CD4-positive, alpha-beta memory T cell (primary cell): Measurements from ENCODE around the gene GMDS. TPM values are rescaled to one million over a fixed set of nuclear protein-coding genes. Genes with fewer than 3 reads are reported as not detected.
"Not testable (repeated sequence)": the region's sequence is repeated elsewhere in the genome, so short reads cannot be mapped to it uniquely, and the experiment has no call there.

Experiments
- CTCF ChIA-PET: fragments of 350-600 bp; sonication (Branson Sonifier 250); formaldehyde crosslinking; loops from one replicate; lab custom pipeline; 2021; ENCODE audit warnings: inconsistent platforms; ENCODE audit not compliant: partially characterized antibody; lab: Charles Lee
- POLR2A ChIA-PET: fragments of 350-600 bp; sonication (Branson Sonifier 250); formaldehyde crosslinking; loops from one replicate; lab custom pipeline; 2021; ENCODE audit not compliant: partially characterized antibody; lab: Charles Lee
- DNase-seq, 5 donors: peaks; one replicate each; pipeline versions ENCODE4 v3.0.0 to v3.0.0-alpha.2; 2020 to 2022; ENCODE audit warnings: mixed read lengths in 1 of 5
- H3K27ac ChIP-seq: one replicate; pipeline ENCODE4 v1.7.0; 2013; ENCODE audit warnings: low read depth, low read length
- H3K27me3 ChIP-seq: 2 replicates; pipeline ENCODE4 v1.7.0; 2013; ENCODE audit warnings: mild to moderate bottlenecking, low read length, moderate library complexity; ENCODE audit not compliant: insufficient read depth
- H3K36me3 ChIP-seq: 2 replicates; pipeline ENCODE4 v1.7.0; 2013; ENCODE audit warnings: mild to moderate bottlenecking, low read length, moderate library complexity; ENCODE audit not compliant: insufficient read depth
- H3K4me1 ChIP-seq: 2 replicates; pipeline ENCODE4 v1.7.0; 2013; ENCODE audit warnings: mild to moderate bottlenecking, low read length, moderate library complexity; ENCODE audit not compliant: insufficient read depth
- H3K4me3 ChIP-seq, 2 donors: one replicate each; pipeline ENCODE4 v1.7.0; 2013; ENCODE audit warnings: low read length in 2 of 2, mild to moderate bottlenecking in 1 of 2
- H3K9me3 ChIP-seq, 2 donors: one replicate each; pipeline ENCODE4 v1.7.0; 2013; ENCODE audit warnings: low read length in 2 of 2, control low read depth in 1 of 2; ENCODE audit not compliant: control insufficient read depth in 1 of 2
- H3K27ac Mint-ChIP-seq, 7 donors: one replicate each; pipeline ENCODE4 v1.8.0; 2020 to 2021; ENCODE audit warnings: mixed read lengths in 7 of 7, mild to moderate bottlenecking in 6 of 7, inconsistent platforms in 3 of 7, moderate library complexity in 3 of 7
- H3K27me3 Mint-ChIP-seq, 2 donors: one replicate each; pipeline ENCODE4 v1.8.0; 2020 to 2021; ENCODE audit warnings: mixed read lengths in 2 of 2
- H3K36me3 Mint-ChIP-seq, 2 donors: one replicate each; pipeline ENCODE4 v1.8.0; 2020 to 2021; ENCODE audit warnings: mixed read lengths in 2 of 2, inconsistent platforms in 1 of 2, mild to moderate bottlenecking in 1 of 2
- H3K4me1 Mint-ChIP-seq, 4 donors: one replicate each; pipeline ENCODE4 v1.8.0; 2020 to 2021; ENCODE audit warnings: mixed read lengths in 4 of 4, mild to moderate bottlenecking in 1 of 4
- H3K4me3 Mint-ChIP-seq, 8 donors: one replicate each; pipeline ENCODE4 v1.8.0; 2020 to 2021; ENCODE audit warnings: mixed read lengths in 8 of 8, mild to moderate bottlenecking in 7 of 8, moderate library complexity in 6 of 8, inconsistent platforms in 3 of 8
- H3K9me3 Mint-ChIP-seq, 8 donors: one replicate each; pipeline ENCODE4 v1.8.0; 2020 to 2021; ENCODE audit warnings: mixed read lengths in 8 of 8, mild to moderate bottlenecking in 5 of 8, inconsistent platforms in 3 of 8, moderate library complexity in 1 of 8
- intact Hi-C: fragments of 100-400 bp; cut with micrococcal nuclease; formaldehyde crosslinking; loops from one replicate; pipeline ENCODE4 v1.15.1; 2023
- polyA plus RNA-seq, 2 donors: library from polyadenylated mRNA; unstranded; fragments of 300-500 nt; fragmentation: Illumina TruSeq; gene quantifications; one replicate each; pipeline ENCODE4 v1.2.3, GENCODE V29; 2021
- total RNA-seq, 2 experiments: library from RNA; stranded (reverse); gene quantifications; one replicate each; pipeline ENCODE4 v1.2.3, GENCODE V29; 2021

Gene GMDS
- total and polyA plus RNA-seq, 4 experiments from 2014 or later: 12.1 to 24.0 (median 15.2) TPM

DNA sequence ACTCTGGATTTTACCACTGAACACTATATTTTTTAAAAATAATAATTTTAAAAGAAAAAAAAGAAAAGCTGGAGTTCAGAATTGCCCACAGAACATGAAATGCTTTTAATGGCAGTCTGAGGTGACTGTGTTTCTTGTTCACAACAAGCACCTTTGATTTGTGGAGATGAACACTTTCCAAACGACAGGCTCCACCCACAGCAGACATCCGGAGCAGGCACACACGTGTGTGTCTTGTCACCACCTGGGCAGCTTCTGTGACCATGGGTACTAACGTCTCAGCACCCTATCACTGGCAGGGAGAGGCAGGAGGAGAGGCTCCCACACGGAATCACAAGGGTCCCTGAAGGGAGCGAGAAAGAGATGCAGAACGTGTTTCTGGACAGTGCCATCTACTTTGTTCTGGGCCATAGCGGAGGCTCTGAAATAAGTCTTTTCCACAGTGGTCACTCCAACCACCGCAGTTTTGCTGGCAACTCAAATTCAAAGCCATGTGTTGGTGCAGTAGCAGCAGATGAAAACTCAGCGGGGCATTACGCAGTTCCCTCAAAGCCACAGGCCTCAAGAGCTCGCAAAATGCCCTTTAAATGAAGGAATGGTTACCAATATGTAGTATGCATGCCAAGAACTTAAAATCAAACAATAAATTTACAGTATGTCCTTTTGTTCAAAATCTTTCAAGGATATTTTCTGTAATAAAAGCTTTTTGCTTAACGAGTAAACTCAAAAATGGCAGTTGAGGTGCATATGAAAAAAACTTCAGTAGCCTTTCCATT is 393.5 kb downstream of the GMDS start:
- no peaks in the 10 kb centered on the region for H3K27me3 Mint-ChIP-seq

DNA sequence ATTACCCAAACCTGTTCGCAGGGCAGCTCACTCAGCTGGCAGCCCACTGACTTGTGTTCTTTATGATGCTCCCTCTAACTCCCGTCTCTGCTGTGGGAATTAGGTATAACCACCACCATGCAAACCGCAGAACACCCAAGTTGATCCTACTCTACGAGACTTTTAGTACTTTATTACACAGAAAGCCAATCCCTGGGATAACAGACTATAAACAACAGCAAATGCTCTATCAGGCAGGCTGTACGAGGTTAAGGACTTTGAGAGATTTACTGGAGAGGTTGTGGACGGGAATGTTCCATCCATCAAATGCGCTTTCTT is 394.6 kb downstream of the GMDS start:
- DNase-seq: no peak
- Histone ChIP-seq H3K27me3 (no peaks in the 10 kb centered on the region), H3K27ac (no peak overlapping the region), H3K4me3 (no peak overlapping the region), H3K36me3 (no peaks in the 10 kb centered on the region), H3K9me3 (no peaks in the 10 kb centered on the region), H3K4me1 (no peaks in the 10 kb centered on the region)
- H3K9me3 Mint-ChIP-seq: peaks cover 0 to 3% (median 0%) of the 10 kb centered on the region in 8 donors
- no peak overlapping the region for H3K4me3 Mint-ChIP-seq
- no peaks in the 10 kb centered on the region for H3K27me3 Mint-ChIP-seq
- H3K4me1 Mint-ChIP-seq: no peaks in the 10 kb centered on the region
- intact Hi-C loops: no loop called here
- no peak overlapping the region for H3K27ac Mint-ChIP-seq
- peaks cover 4 to 17% of the 10 kb centered on the region in 2 donors for H3K36me3 Mint-ChIP-seq
- ChIA-PET CTCF (no interaction called here), POLR2A (no interaction called here)

More for the DNA sequence above, 393.5 kb downstream of the GMDS start:
- Histone ChIP-seq H3K27ac (no peak overlapping the region), H3K4me3 (no peak overlapping the region), H3K27me3 (no peaks in the 10 kb centered on the region), H3K4me1 (no peaks in the 10 kb centered on the region), H3K9me3 (no peaks in the 10 kb centered on the region), H3K36me3 (no peaks in the 10 kb centered on the region)
- DNase-seq: no peak
- no peak overlapping the region for H3K27ac Mint-ChIP-seq
- peaks cover 0 to 12% of the 10 kb centered on the region in 2 donors for H3K36me3 Mint-ChIP-seq
- POLR2A ChIA-PET: no interaction called here
- no peaks in the 10 kb centered on the region for H3K4me1 Mint-ChIP-seq
- CTCF ChIA-PET: no interaction called here
- peaks cover 0 to 3% (median 0%) of the 10 kb centered on the region in 8 donors for H3K9me3 Mint-ChIP-seq
- no peak overlapping the region for H3K4me3 Mint-ChIP-seq
- intact Hi-C loops: no loop called here

DNA sequence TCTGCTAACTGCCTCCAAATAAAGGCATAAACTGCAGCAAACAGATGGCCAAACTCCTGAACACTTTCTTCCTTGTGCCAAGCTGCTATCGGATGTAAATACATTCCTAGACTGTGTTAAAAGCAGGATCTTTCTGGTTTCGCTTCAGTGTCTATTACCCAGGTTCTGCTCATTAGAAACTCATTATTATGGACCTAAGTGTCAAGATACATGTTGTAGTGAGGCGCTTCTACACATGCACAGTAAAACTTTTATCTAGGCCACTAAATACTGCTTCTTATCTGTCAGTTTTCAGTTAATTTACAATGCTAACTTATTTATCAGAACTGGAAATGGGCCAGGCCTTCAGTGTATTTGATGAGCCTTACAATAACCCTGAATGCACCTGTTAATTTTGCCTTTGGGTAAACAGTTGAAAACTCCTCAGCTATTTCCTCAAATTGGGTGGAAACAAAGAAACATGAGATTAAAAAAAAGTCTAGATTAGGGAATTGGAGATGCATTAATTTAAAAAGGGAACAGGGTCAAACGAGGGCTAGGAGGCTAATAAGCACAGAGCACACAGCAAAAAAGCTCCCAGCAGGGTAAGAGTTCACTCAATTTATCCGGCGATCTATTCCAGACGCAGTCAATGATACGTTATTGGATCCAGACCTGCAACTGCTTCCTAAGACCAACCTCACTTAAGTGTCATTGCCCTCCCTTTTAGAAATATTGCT is 395.1 kb downstream of the GMDS start:
- no peaks in the 10 kb centered on the region for H3K4me1 Mint-ChIP-seq
- H3K27me3 ChIP-seq: no peaks in the 10 kb centered on the region
- no peaks in the 10 kb centered on the region for H3K9me3 ChIP-seq
- H3K27ac ChIP-seq: no peak overlapping the region
- H3K36me3 ChIP-seq: no peaks in the 10 kb centered on the region
- peaks cover 0 to 3% (median 0%) of the 10 kb centered on the region in 8 donors for H3K9me3 Mint-ChIP-seq
- no peak overlapping the region for H3K4me3 ChIP-seq
- intact Hi-C loops: no loop called here
- POLR2A ChIA-PET: no interaction called here
- CTCF ChIA-PET: no interaction called here
- no peaks in the 10 kb centered on the region for H3K27me3 Mint-ChIP-seq
- no peak overlapping the region for H3K27ac Mint-ChIP-seq
- H3K4me3 Mint-ChIP-seq: no peak overlapping the region
- H3K36me3 Mint-ChIP-seq: peaks cover 4 to 17% of the 10 kb centered on the region in 2 donors
- DNase-seq: no peak
- no peaks in the 10 kb centered on the region for H3K4me1 ChIP-seq

DNA sequence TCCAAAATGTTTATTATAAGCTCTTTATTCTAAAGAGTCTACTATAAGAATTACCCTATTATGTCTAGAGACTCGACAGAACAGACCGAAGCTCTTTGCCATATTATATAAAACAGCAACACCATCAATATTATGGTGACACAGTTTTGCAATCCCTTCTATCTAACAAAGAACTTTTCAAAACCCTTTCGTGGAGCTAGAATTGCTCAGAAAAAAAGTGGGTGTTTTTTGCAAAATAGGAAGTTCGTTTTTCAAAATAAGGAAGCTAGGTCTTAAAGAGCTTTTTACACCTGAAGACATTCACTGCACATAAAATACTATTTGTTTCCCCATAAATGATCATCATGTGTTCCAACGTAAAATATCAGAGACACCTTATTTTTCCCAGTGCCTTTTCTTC is 395.7 kb downstream of the GMDS start:
- no peaks in the 10 kb centered on the region for H3K4me1 ChIP-seq
- intact Hi-C loops: no loop called here
- H3K4me3 ChIP-seq: no peak overlapping the region
- DNase-seq: no peak
- ChIA-PET CTCF (no interaction called here), POLR2A (no interaction called here)
- Mint-ChIP-seq H3K4me1 (no peaks in the 10 kb centered on the region), H3K27ac (no peak overlapping the region), H3K27me3 (no peaks in the 10 kb centered on the region), H3K9me3 (peaks cover 0 to 3% (median 0%) of the 10 kb centered on the region in 8 donors), H3K4me3 (no peak overlapping the region), H3K36me3 (peaks cover 4 to 17% of the 10 kb centered on the region in 2 donors)
- no peaks in the 10 kb centered on the region for H3K27me3 ChIP-seq
- H3K36me3 ChIP-seq: no peaks in the 10 kb centered on the region
- H3K27ac ChIP-seq: no peak overlapping the region
- H3K9me3 ChIP-seq: no peaks in the 10 kb centered on the region

DNA sequence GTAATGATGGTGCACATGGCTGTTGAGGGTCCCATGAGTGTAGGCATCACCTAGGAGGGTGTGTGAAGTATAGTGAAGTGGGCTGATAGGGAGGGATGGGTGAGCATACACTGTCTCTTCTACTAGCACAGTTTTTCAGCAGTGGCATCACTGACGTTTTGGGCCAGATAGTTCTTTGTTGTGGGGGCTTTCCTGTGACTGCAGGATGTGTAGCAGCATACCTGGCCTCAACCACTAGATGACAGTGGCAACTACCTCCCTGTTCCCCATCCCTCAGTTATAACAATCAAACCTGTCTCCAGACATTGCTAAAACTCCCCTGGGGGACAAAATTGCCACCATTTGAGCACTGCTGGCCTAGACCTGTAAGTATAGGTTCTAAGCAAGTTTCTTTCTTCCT is 396.7 kb downstream of the GMDS start:
- POLR2A ChIA-PET: no interaction called here
- Histone ChIP-seq H3K36me3 (no peaks in the 10 kb centered on the region), H3K4me1 (no peaks in the 10 kb centered on the region), H3K27ac (no peak overlapping the region), H3K9me3 (no peaks in the 10 kb centered on the region), H3K27me3 (no peaks in the 10 kb centered on the region), H3K4me3 (no peak overlapping the region)
- H3K27me3 Mint-ChIP-seq: no peaks in the 10 kb centered on the region
- no peak overlapping the region for H3K4me3 Mint-ChIP-seq
- H3K27ac Mint-ChIP-seq: no peak overlapping the region
- H3K4me1 Mint-ChIP-seq: no peaks in the 10 kb centered on the region
- CTCF ChIA-PET: no interaction called here
- peaks cover 4 to 15% of the 10 kb centered on the region in 2 donors for H3K36me3 Mint-ChIP-seq
- peaks cover 0 to 3% (median 0%) of the 10 kb centered on the region in 8 donors for H3K9me3 Mint-ChIP-seq
- no peak for DNase-seq
- intact Hi-C loops: no loop called here

DNA sequence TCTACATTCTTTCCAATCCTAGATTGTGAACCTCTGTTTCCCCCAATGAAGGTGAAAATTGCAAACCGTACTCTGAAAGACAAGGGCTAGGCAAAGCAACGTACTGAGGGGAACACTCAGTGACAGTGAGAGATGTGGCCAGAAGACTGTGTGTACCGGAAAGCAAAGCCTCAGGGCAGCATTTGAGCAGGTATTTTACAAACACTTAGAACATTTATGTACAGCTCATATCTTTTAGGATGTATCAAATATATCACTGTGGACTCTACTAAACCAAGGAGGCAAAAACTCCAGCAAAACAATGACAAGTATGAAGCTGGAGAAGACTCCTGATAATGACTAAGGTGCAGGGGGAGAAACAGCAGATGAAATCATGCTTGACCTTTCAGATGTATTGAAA is 398.8 kb downstream of the GMDS start:
- Mint-ChIP-seq H3K27ac (no peak overlapping the region), H3K27me3 (no peaks in the 10 kb centered on the region), H3K9me3 (peaks cover 0 to 3% (median 0%) of the 10 kb centered on the region in 8 donors), H3K36me3 (peaks cover 4 to 14% of the 10 kb centered on the region in 2 donors), H3K4me3 (no peak overlapping the region), H3K4me1 (no peaks in the 10 kb centered on the region)
- H3K4me3 ChIP-seq: no peak overlapping the region
- ChIA-PET CTCF (no interaction called here), POLR2A (no interaction called here)
- H3K9me3 ChIP-seq: no peaks in the 10 kb centered on the region
- H3K27ac ChIP-seq: no peak overlapping the region
- DNase-seq: no peak
- no peaks in the 10 kb centered on the region for H3K4me1 ChIP-seq
- H3K27me3 ChIP-seq: no peaks in the 10 kb centered on the region
- no peaks in the 10 kb centered on the region for H3K36me3 ChIP-seq
- intact Hi-C loops: no loop called here

DNA sequence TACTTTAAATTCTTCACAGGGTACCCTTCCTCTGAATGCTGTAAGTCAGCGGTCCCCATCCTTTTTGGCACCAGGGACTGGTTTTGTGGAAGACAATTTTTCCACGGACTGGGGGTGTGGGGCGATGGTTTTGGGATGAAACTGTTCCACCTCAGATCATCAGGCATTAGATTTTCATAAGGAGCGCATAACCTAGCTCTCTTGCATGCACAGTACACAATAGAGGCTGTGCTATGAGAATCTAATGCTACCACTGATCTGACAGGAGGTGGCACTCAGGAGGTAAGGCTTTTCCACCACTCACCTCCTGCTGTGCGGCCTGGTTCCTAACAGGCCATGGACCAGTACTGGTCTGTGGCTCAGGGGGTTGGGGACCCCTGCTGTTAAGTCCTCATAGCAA is 399.9 kb downstream of the GMDS start:
- DNase-seq, H3K9me3 ChIP-seq, intact Hi-C loops, CTCF ChIA-PET, H3K27ac Mint-ChIP-seq, H3K4me1 Mint-ChIP-seq, POLR2A ChIA-PET, H3K4me3 ChIP-seq, H3K27ac ChIP-seq, H3K4me1 ChIP-seq, H3K9me3 Mint-ChIP-seq, H3K27me3 Mint-ChIP-seq, H3K27me3 ChIP-seq, H3K4me3 Mint-ChIP-seq, H3K36me3 ChIP-seq: not testable (repeated sequence)
- H3K36me3 Mint-ChIP-seq: peaks cover 4 to 14% of the 10 kb centered on the region in 2 donors
